Esophagus squamous epithelium (tissue), 5 donors: ENCODE data around the gene BAZ2B. TPM values are rescaled to one million over a fixed set of nuclear protein-coding genes. Genes with fewer than 3 reads are reported as not detected.

Experiments used
- DNase-seq: peaks from one replicate; lab custom pipeline; 2025; lab: John Stamatoyannopoulos, UW
- H3K27ac ChIP-seq, 4 donors: fragments of 200-600 bp; sonication (generic); one replicate each; pipeline ENCODE4 v1.5.1; 2016 to 2019; ENCODE audit warnings: mild to moderate bottlenecking in 1 of 4
- H3K27me3 ChIP-seq, 4 donors: fragments of 200-600 bp; sonication (generic); 1 replicate in 3 of 4; 2 replicates in 1 of 4; pipeline versions ENCODE4 v1.5.1 to v1.6.0; 2017 to 2021; ENCODE audit warnings: antibody characterized with exemption in 1 of 4
- H3K36me3 ChIP-seq, 3 donors: fragments of 200-600 bp; sonication (generic); one replicate each; pipeline ENCODE4 v1.5.1; 2016 to 2019
- H3K4me1 ChIP-seq, 3 donors: fragments of 200-600 bp; sonication (generic); one replicate each; pipeline ENCODE4 v1.5.1; 2017 to 2019
- H3K4me3 ChIP-seq, 4 donors: fragments of 200-600 bp; sonication (generic); 1 replicate in 3 of 4; 2 replicates in 1 of 4; pipeline ENCODE4 v1.5.1; 2016 to 2019; ENCODE audit warnings: mild to moderate bottlenecking in 2 of 4, moderate library complexity in 1 of 4
- H3K9me3 ChIP-seq, 3 donors: fragments of 200-600 bp; sonication (generic); one replicate each; pipeline ENCODE4 v1.5.1; 2016 to 2019
- CTCF ChIP-seq, 6 experiments: fragments of 450-650 bp in 4 of 6; fragments of 200-600 bp in 2 of 6; sonication (generic) in 2 of 6; IDR thresholded peaks; one replicate each; pipeline ENCODE4 v1.5.1; 2016 to 2019; ENCODE audit warnings: antibody characterized with exemption in 6 of 6, mild to moderate bottlenecking in 4 of 6, moderate library complexity in 4 of 6
- POLR2A ChIP-seq, 4 donors: fragments of 450-650 bp; IDR thresholded peaks; one replicate each; pipeline ENCODE4 v1.6.1; 2017; ENCODE audit warnings: antibody characterized with exemption in 4 of 4, mild to moderate bottlenecking in 4 of 4, moderate library complexity in 3 of 4
- WGBS, 2 donors: methylation state at CpG; one replicate each; pipeline ENCODE4 v1.1.5; 2018; 5-methylcytosine and 5-hydroxymethylcytosine counted together
- intact Hi-C: fragments of 100-400 bp; cut with DNase I; formaldehyde crosslinking; loops from one replicate; pipeline ENCODE4 v1.15.0; 2022
- total RNA-seq, 4 donors: library from RNA; depleted of rRNA; stranded (reverse); fragments of >200 nt; gene quantifications; one replicate each; pipeline ENCODE4 v1.1.0, GENCODE V29; 2016
- donor health status: DM: yes; HTN: yes; CAD: no.

BAZ2B gene
- total RNA-seq, 4 donors from 2014 or later = 41.6 to 94.6 (median 54.1) TPM

DNA sequence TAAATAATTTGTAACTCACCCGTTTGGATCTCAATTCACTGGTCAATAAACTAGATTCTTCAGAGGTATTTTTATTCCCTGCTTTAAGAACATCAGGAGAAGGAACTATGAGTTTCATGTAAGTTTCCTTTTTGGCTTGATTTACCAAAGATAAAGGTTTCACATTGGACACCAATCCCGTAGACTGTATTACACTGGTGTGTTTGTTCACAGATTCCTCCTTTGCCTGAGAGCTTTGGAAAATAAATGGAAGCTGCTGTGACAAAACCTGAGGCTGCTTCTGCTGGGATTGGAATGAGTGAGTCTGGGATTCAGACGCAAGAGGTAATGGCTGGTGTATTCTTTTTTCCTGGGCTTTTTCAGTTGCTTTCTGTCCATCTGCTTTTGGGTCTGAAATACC lies 178.1 kb downstream of the BAZ2B start:
- 93 to 98% methylated on average over 3 of the region's 3 CpGs for WGBS, 2 donors
- H3K4me1 ChIP-seq = no peaks in the 10 kb centered on the region
- H3K9me3 ChIP-seq = no peaks in the 10 kb centered on the region
- peaks cover 0 to 94% (median 0%) of the 10 kb centered on the region in 3 donors for H3K36me3 ChIP-seq
- H3K4me3 ChIP-seq = no peak overlapping the region
- intact Hi-C loops = no loop called here
- no peak overlapping the region for H3K27ac ChIP-seq
- H3K27me3 ChIP-seq = no peaks in the 10 kb centered on the region
- no peak for DNase-seq
- TF ChIP-seq POLR2A (IDR thresholded peaks at IDR 0.05) = no peak
- no peak for TF ChIP-seq CTCF (IDR thresholded peaks at IDR 0.05)

GRCh38 chr2:159432610-159433009 lies 183.7 kb downstream of the BAZ2B start:
- TF ChIP-seq CTCF (IDR thresholded peaks at IDR 0.05) = no peak
- no peak for TF ChIP-seq POLR2A (IDR thresholded peaks at IDR 0.05)
- intact Hi-C loops = no loop called here
- H3K36me3 ChIP-seq = peaks cover 0 to 99% (median 4%) of the 10 kb centered on the region in 3 donors
- H3K9me3 ChIP-seq = no peaks in the 10 kb centered on the region
- H3K27ac ChIP-seq = no peak overlapping the region
- H3K27me3 ChIP-seq = no peaks in the 10 kb centered on the region
- DNase-seq = no peak
- WGBS, 2 donors = 92 to 97% methylated on average over 1 of the region's 1 CpG
- H3K4me3 ChIP-seq = no peak overlapping the region
- no peaks in the 10 kb centered on the region for H3K4me1 ChIP-seq

GRCh38 chr2:159427048-159427447 lies 189.3 kb downstream of the BAZ2B start:
- H3K27ac ChIP-seq = no peak overlapping the region
- H3K27me3 ChIP-seq = no peaks in the 10 kb centered on the region
- H3K9me3 ChIP-seq = no peaks in the 10 kb centered on the region
- intact Hi-C loops = no loop called here
- no peak overlapping the region for H3K4me3 ChIP-seq
- TF ChIP-seq POLR2A (IDR thresholded peaks at IDR 0.05) = no peak
- no peak for TF ChIP-seq CTCF (IDR thresholded peaks at IDR 0.05)
- no peak for DNase-seq
- peaks cover 0 to 97% (median 0%) of the 10 kb centered on the region in 3 donors for H3K36me3 ChIP-seq
- H3K4me1 ChIP-seq = no peaks in the 10 kb centered on the region
- 58 to 65% methylated on average over 2 of the region's 2 CpGs for WGBS, 2 donors

- peaks cover 0 to 39% (median 0%) of the 10 kb centered on the region in 3 donors for H3K36me3 ChIP-seq
- no peak for TF ChIP-seq CTCF (IDR thresholded peaks at IDR 0.05)
- no peak for TF ChIP-seq POLR2A (IDR thresholded peaks at IDR 0.05)
- 88 to 97% methylated on average over 2 of the region's 2 CpGs for WGBS, 2 donors
- intact Hi-C loops = no loop called here
- H3K4me3 ChIP-seq = no peak overlapping the region
- no peak overlapping the region for H3K27ac ChIP-seq
- H3K4me1 ChIP-seq = no peaks in the 10 kb centered on the region
- H3K27me3 ChIP-seq = no peaks in the 10 kb centered on the region
- H3K9me3 ChIP-seq = no peaks in the 10 kb centered on the region
- DNase-seq = no peak
Observed at GRCh38 chr2:159419403-159419802, 196.9 kb downstream of the BAZ2B start.

DNA sequence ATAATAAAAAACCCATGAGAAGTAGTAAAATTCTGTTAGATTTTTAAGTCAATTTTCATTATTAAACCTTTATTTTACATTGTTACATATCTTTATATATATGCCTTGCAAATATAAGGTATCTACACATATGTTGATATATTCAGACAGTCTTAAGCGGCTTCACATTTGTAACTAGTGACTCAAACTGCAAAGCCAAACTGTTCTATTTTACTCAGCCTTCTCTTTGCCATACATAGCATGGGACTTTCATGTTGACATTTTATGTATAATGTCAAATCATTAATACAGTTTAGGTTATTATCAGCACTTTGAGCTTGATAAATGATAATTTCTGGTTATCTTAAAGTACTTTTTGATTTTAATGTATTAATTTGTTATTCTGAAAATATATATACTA lies 204.9 kb downstream of the BAZ2B start:
- no peaks in the 10 kb centered on the region for H3K9me3 ChIP-seq
- DNase-seq = no peak
- H3K27ac ChIP-seq = no peak overlapping the region
- H3K36me3 ChIP-seq = peaks cover 0 to 86% (median 0%) of the 10 kb centered on the region in 3 donors
- H3K4me1 ChIP-seq = no peaks in the 10 kb centered on the region
- no peaks in the 10 kb centered on the region for H3K27me3 ChIP-seq
- intact Hi-C loops = no loop called here
- WGBS, 2 donors = 90 to 91% methylated on average over 1 of the region's 1 CpG
- H3K4me3 ChIP-seq = no peak overlapping the region
- TF ChIP-seq CTCF (IDR thresholded peaks at IDR 0.05) = no peak
- TF ChIP-seq POLR2A (IDR thresholded peaks at IDR 0.05) = no peak
